GM21390 (cell line): ENCODE measurements around the gene KIFC1.

Experiments used
- ATAC-seq: cut with Tn5 transposase; IDR thresholded peaks from one replicate; pipeline ENCODE4 v1.9.1; 2021; ENCODE audit not compliant: unreplicated experiment

KIFC1 gene

DNA sequence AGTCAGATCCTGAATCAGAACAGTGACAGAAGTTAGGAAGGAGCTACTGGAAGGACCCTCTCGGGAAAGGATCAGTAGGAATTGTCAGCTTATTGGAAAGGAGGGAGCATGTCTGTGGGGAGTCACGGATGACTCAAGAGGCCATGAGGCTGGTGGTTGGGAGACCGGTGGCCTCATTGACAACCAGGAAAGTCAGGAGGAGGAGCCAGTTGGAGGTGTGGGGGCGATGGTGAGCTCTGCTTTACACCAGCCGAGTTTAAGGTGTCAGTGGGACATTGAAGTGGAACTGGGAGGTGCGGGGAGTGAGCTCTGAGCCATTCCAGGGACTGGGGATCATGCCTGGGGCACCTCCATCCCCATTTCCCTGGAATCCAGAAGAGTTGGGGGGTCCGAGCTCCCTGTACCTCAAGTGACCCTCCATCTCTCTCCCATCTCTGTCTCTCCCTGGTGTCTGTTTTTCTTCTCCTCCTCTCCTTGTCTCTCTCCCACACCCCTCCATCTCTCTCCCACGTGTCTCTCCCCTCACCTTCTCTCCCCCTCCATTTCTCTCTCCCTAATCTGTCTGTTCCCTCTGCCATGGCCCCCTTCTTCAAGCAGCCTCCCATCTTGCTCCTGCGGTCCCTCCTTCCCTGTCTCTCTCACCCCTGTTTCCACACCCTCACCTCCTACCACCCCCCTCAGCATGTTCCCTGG lies 48.5 kb downstream of the KIFC1 start:
- ATAC-seq, result no peak

DNA sequence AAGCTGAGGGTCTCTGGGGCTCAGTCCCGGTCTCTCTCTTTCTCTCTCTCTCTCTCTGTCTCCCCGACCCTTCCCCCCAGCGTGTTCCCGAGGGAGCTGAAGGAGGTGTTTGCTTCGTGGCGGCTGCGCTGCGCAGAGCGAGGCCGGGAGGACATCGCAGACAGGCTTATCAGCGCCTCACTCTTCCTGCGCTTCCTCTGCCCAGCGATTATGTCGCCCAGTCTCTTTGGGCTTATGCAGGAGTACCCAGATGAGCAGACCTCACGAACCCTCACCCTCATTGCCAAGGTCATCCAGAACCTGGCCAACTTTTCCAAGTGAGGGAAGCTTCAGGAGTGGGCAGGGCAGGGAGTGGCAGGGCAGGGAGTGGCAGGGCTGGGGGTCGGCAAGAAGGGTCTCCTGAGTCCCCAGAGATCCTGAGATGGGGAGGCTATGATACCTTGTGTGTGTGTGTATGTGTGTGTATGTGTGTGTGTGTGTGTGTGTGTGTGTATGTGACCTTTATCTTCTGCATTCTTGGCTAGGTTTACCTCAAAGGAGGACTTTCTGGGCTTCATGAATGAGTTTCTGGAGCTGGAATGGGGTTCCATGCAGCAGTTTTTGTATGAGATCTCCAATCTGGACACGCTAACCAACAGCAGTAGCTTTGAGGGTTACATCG lies 49.2 kb downstream of the KIFC1 start:
- ATAC-seq, result no peak

DNA sequence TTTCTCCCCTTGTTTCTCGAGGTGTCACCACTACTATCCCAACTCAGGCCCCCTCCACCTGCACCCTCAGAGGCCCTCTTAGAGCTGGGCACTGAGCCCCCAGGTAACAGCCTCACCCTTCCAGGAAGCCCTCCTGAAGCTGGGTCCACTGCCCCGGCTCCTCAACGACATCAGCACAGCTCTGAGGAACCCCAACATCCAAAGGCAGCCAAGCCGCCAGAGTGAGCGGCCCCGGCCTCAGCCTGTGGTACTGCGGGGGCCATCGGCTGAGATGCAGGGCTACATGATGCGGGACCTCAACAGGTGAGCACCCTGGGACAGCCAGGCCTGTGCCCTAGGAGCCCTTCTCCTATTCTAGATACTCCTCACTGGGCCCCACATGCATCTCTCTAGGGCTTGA lies 49.8 kb downstream of the KIFC1 start:
- ATAC-seq, result no peak

DNA sequence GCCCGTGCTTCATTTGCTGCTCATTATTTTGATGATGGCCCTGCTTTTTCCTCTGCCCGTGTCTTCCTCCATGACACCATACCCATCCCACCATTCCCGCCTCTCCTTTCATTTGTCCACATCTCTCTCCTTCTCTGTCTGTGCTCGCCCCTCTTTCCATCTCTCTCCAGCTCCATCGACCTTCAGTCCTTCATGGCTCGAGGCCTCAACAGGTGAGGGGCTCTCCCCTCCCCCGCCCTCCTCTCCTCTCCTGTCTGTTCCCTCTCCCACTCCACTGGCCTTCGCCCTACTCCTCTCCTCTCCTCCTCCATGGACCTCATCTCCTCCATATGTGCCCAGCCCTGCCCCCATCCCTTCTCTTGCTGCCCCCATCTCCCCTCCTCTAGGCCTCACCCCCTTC lies 50.7 kb downstream of the KIFC1 start:
- ATAC-seq, result no peak

DNA sequence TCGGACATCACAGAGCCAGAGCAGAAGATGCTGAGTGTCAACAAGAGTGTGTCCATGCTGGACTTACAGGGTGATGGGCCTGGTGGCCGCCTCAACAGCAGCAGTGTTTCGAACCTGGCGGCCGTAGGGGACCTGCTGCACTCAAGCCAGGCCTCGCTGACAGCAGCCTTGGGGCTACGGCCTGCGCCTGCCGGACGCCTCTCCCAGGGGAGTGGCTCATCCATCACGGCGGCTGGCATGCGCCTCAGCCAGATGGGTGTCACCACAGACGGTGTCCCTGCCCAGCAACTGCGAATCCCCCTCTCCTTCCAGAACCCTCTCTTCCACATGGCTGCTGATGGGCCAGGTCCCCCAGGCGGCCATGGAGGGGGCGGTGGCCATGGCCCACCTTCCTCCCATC lies 51.4 kb downstream of the KIFC1 start:
- no peak for ATAC-seq

DNA sequence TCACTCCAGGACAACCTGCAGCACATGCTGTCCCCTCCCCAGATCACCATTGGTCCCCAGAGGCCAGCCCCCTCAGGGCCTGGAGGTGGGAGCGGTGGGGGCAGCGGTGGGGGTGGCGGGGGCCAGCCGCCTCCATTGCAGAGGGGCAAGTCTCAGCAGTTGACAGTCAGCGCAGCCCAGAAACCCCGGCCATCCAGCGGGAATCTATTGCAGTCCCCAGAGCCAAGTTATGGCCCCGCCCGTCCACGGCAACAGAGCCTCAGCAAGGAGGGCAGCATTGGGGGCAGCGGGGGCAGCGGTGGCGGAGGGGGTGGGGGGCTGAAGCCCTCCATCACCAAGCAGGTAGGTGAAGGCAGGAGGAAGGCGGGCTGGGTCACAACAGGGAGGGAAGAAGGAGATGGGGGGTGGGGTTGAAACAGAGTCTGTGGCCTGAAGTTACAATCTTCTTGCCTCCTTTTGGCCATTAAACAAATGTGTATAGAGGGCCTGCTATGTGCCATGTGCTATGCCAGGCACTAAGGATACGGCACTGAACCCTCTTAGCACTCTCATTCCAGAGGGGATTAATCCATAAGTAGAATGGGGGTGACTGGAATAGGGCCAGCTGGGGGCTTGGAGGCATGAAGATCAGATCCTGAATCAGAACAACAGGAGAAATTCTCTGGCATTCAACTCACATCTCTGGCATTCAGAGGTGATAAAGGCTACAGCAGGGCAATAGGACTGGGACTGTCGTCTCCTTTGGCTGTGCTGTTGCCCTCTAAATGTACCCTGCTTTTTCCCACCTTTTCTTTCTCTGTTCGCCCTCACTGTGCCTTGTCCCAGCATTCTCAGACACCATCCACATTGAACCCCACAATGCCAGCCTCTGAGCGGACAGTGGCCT lies 52.2 kb downstream of the KIFC1 start:
- no peak for ATAC-seq

DNA sequence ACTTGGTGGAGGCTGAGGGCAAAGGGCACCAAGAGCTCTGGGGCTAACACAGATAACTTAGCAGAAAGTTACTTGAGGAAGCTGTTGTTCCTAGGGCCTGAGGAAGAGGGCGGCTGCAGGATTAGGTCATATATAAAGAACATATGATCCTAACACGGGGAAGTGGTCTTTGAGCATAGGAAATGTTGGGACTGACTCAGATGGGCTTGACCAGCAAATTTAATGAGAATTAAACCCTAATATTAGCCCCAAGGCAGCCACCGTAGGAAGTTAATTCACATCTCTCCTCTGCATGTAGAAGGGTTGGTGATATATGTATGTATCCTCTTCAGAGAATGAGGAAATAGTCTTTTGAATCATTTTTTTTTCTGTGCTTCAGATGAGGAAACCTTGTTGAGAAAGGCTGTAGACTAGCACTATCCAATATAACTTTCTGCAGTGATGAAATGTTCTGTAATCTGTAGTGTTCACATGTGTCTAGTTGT lies 53.5 kb downstream of the KIFC1 start:
- ATAC-seq, result no peak

DNA sequence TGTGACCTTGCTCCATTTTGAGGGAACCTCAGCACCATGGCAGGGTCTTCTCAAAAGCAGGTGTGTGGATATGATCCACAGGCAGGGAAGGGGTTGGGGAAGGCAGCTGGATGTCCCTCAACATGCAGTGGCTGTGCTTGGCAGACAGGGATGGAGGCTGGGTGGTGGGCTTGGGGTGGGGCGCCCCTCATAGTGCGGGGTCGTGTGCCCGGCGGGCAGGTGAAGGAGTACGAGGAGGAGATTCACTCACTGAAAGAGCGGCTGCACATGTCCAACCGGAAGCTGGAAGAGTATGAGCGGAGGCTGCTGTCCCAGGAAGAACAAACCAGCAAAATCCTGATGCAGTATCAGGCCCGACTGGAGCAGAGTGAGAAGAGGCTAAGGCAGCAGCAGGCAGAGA lies 54.7 kb downstream of the KIFC1 start:
- no peak for ATAC-seq

DNA sequence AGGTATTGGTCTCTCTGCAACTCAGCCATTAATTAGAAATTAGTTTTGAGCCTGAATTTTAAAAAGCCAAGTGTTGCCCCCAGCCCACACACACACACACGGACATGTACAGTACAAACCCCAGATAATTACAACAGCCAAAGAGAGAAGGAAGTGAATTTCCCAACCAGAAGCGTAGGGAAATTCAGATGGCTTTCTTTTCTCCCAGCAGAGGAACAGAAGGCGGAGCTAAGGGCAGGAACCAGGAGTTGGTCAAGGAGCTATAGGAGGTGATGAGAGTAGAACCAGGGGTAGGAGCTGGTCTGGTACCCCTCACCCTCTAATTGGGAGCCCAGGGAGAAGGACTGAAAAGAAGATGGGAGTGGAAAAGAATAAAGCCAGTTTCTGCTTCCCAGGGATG lies 58.8 kb downstream of the KIFC1 start:
- ATAC-seq, result no peak

DNA sequence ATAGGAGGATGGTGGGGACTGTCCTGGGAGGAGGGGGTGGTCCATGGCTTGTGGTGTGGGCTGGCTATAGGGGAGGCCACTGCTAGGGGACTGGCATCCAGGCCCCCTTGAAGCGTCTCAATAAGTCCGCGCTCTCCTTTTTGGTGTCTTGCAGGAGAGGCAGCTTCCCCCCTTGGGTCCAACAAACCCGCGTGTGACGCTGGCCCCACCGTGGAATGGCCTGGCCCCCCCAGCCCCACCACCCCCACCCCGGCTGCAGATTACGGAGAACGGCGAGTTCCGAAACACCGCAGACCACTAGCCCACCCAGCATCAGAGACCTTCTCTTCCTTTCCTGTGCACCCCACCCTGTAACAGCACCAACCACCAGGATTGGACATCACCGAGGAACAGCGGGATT lies 60.0 kb downstream of the KIFC1 start:
- ATAC-seq, result no peak

DNA sequence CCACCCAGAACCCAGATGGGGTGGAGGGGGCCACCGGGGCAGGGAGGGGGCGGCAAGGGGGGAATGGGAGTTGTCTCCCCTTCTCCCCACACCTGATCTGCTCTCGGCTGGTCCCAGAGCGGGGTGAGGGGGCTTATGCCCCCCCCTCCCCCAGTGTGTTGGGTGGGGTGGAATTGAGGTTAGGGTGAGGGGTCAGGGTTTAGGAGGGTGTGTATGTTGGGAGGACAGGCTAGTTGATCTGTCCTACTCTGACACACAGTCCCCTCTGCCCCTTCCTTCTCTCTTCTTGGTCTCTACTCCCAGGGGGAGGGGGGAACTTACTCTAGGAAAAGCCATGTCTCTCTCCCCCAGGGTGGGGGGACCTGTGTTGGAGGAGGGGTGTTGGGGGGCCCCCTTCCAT lies 60.9 kb downstream of the KIFC1 start:
- ATAC-seq, result no peak

DNA sequence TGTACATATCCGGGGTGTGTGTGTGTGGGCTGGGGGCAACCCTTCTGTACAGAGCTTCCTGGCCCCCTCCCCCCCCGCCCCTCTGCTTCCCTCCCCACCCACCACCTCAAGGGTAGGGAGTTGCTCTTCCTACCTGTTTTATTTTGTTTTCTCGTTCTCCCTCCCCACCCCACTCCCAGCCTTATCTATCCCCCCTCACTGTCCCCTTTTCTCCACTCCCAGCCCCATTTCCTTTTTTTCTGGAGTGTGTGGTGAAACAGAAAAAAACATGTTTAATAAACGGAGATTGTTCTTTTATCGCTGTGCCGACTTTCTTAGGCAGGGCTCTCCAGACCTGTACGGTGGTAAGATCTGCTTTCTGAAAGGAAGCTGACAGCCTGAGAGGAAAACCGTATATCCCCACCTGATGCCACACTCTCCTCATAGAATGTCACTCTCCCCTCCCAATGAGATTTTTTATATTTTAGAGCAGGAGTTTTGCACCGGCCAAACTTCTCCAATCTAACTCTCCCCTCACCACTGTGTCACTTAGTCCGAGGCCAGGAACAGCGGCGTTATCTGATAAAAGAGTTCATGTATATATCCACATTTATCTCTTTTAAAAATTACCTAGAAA lies 61.9 kb downstream of the KIFC1 start:
- ATAC-seq, result no peak

DNA sequence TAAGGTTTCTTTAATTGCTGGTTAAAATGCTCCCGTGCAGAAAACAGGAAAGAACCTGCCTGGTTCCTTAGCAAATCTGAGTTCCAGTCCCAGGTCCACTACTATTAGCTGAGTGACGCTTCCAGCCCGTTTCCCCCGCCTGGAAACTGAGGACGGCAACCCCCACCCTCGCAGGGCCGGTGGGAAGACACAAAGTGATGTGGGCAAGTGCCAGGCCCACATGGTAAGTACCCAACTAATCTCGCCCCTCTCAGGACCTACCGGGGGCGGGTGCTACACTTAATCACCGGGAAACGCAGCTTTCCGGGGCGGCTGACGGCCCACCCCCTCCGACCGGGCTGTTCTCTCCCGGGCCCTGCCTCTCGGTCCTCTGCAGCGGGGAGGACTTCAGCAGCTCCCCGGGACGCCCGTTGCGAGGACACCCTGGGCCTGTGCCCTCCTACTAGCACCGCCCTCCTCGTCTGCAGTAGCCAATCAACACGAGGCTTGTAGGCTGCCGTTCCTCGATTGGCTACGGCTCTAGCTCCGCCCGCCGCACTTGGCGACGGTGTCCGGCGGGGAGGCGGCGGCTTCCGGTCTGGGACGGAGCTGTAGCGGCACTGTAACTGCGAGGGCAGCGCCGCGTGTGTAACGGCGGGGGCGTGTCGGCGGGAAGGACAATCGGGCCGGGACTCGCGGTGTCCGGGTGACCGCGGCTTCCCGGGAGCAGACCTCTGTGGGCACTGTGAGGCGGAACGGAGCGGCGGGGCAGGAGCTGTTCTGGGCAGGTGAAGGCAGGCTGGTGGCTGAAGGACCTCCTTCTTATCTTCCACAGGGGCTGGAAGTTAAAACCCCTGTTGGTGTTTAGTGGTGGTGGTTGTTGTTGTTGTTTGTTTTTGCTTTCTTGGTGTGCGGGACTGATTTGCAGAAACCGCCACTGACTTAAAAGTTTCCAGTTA lies 62.7 kb downstream of the KIFC1 start, which contains the start of gene ZBTB9:
TSS of gene ZBTB9 (plus strand) at position 568 of the 938 bp plus-strand sequence. CDS start 525 bp downstream, outside the sequence.
- ATAC-seq, result peak; percentile 96

DNA sequence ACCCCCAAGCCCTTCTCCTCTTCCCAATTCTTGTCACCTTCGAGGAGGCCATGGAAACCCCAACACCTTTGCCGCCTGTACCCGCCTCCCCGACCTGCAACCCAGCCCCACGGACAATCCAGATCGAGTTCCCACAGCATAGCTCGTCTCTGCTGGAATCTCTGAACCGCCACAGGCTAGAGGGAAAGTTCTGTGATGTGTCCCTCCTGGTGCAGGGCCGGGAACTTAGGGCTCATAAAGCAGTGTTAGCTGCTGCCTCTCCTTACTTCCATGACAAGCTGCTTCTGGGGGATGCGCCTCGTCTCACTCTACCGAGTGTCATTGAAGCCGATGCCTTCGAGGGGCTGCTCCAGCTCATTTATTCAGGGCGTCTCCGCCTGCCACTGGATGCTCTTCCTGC lies 63.4 kb downstream of the KIFC1 start:
- no peak for ATAC-seq

DNA sequence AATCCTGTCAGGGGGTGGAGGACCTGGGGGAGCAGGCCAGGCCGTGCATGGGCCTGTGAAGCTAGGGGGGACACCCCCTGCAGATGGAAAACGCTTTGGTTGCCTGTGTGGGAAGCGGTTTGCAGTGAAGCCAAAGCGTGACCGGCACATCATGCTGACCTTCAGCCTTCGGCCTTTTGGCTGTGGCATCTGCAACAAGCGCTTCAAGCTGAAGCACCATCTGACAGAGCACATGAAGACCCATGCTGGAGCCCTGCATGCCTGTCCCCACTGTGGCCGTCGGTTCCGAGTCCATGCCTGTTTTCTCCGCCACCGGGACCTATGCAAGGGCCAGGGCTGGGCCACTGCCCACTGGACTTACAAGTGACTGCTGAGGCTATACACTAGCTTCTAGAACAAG lies 64.5 kb downstream of the KIFC1 start:
- no peak for ATAC-seq

DNA sequence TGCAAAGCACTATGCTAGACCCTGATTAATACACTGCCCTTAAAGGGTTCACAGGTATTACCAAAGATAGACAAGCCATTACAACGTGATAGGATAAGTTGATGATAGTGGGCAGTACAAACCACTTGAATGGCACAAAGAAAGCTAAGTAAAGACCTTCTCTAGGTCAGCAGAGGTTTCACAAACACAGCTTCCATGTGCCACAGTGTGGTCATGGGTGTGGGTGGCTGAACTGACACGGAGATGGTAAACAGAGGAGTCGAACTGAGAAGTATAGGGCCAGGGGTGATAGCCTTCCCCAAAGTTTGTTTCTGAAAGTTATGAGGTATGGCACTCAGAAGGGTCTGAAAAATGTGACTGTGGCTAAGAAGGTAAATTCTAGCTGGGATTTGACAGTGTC lies 67.1 kb downstream of the KIFC1 start:
- no peak for ATAC-seq

DNA sequence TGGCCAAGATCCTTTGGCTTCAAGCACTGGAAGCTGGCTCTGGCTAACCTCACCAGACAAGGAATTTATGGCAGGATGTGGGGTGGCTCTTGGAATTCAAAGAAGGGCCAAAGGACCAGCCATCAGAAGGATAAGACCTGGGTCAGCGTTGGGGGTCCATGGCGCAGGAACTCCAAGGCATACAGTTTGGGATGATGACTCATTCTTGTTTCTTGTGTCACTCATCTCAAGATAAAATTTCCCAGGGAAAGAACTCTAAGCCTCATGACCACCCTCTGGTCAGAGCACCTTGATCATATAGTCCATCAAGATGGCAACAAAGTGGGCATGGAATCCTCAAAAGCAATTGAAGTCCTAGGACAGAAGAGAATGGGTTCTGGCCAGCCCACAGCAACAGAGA lies 67.6 kb downstream of the KIFC1 start:
- no peak for ATAC-seq
